SK-N-SH treated with all-trans-retinoic acid at 6 μM for 48 hours (cell line): ENCODE results near the gene AMBP.

Experiments used
- OSR1 ChIP-seq: fragments of 250-450 bp; sonication (Bioruptor Pico); IDR thresholded peaks from 2 replicates; pipeline ENCODE4 v1.8.0; 2022; ENCODE audit warnings: moderate library complexity, mild to moderate bottlenecking, inconsistent platforms
- PPARA ChIP-seq: fragments of 250-450 bp; sonication (Bioruptor Pico); IDR thresholded peaks from 2 replicates; pipeline ENCODE4 v1.5.0; 2020; ENCODE audit warnings: mild to moderate bottlenecking, borderline replicate concordance
- TF ChIP-seq, protein P1 (sequence below): fragments of 250-450 bp; sonication (Bioruptor Pico); IDR thresholded peaks from 2 replicates; pipeline ENCODE4 v1.5.1; 2020; ENCODE audit warnings: low read depth, mild to moderate bottlenecking, moderate library complexity

DNA sequence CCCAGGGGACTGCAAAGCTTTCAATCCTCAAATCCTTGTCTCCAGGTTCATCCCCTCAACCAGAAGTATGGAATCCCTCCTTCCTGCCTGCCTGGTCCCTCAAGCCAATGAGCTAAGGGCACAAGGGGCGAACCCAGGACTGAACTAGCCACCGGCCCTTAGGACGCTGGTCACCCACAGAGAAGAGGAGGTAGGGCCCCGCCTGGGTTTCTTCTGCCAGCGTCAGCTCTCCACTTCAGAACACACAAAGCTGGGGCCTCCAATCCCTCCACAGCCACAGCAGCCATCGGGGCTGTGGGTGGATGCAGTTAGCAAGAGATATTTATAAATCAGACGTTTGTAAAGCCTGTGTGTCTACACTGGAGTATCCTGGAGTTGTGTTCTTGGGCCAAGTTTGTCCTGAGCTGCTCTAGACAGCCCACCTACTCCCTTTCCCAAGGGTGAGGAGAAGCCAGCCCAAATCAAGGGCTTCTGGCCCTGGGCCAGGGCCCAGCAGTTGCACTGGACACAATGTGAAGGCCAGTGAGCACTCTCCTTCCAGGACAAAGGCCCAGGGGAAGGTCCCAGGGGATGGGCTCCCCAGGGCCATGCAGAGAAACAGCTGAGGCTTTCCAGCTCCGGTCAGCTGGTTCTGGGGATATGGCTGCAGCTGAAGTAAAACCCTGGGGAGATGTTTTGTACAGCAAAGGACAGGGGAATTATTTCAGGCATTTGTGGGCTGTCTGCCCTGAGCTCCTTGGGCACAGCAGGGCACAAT is 18.9 kb downstream of the AMBP start:
- TF ChIP-seq, protein P1, sequence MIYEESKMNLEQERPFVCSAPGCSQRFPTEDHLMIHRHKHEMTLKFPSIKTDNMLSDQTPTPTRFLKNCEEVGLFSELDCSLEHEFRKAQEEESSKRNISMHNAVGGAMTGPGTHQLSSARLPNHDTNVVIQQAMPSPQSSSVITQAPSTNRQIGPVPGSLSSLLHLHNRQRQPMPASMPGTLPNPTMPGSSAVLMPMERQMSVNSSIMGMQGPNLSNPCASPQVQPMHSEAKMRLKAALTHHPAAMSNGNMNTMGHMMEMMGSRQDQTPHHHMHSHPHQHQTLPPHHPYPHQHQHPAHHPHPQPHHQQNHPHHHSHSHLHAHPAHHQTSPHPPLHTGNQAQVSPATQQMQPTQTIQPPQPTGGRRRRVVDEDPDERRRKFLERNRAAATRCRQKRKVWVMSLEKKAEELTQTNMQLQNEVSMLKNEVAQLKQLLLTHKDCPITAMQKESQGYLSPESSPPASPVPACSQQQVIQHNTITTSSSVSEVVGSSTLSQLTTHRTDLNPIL (CRISPR knock-in tag): no peak
- TF ChIP-seq PPARA (CRISPR knock-in tag): no peak
- TF ChIP-seq OSR1 (CRISPR knock-in tag): no peak
